CD4-positive, alpha-beta T cell treated with Interleukin-2 at 100 ng/mL for 4 hours (primary cell): Measurements from ENCODE around the gene SLC17A8.
"Not testable (repeated sequence)": the region's sequence is repeated elsewhere in the genome, so short reads cannot be mapped to it uniquely, and the experiment has no call there.

Source experiments
- DNase-seq: peaks from one replicate; pipeline ENCODE4 v3.0.0-alpha.2; 2020; ENCODE audit warnings: low spot score

SLC17A8 gene

GRCh38 chr12:100356644-100357223 is at the start of gene SLC17A8:
SLC17A8 (plus strand) TSS chr12:100357074; CDS start chr12:100357392, 318 bp downstream.
- no peak for DNase-seq

DNA sequence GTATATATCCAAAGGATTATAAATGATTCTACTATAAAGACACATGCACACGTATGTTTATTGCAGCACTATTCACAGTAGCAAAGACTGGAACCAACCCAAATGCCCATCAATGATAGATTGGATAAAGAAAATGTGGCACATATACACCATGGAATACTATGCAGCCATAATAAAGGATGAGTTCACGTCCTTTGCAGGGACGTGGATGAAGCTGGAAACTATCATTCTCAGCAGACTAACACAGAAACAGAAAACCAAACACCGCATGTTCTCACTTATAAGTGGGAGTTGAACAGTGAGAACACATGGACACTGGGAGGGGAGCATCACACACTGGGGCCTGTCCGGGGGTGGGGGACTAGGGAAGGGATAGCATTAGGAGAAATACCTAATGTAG is 48.7 kb upstream of the SLC17A8 start:
- not testable (repeated sequence) for DNase-seq

GRCh38 chr12:100311317-100311716 is 45.6 kb upstream of the SLC17A8 start:
- DNase-seq = no peak

GRCh38 chr12:100317371-100317770 is 39.5 kb upstream of the SLC17A8 start:
- DNase-seq = no peak

DNA sequence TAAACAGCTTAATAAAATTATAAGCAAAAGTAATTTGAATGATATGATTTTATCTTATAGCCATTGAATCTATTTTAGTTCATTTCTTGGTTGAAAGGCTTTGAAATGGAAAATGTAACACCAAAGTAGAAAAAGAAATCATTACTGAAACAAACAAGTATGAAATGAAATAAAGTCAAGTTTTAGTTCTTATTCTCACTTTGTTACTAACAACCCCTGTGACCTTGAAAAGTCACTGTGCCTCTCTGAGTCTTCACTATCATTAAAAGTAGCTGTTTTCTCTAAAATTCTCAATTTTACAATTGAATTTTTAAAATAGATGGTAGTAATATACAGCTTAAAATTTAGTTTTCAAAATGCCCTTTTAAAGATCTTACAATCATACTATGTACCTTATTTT is 32.4 kb upstream of the SLC17A8 start:
- no peak for DNase-seq

GRCh38 chr12:100326208-100326607 is 30.7 kb upstream of the SLC17A8 start:
- DNase-seq = no peak

DNA sequence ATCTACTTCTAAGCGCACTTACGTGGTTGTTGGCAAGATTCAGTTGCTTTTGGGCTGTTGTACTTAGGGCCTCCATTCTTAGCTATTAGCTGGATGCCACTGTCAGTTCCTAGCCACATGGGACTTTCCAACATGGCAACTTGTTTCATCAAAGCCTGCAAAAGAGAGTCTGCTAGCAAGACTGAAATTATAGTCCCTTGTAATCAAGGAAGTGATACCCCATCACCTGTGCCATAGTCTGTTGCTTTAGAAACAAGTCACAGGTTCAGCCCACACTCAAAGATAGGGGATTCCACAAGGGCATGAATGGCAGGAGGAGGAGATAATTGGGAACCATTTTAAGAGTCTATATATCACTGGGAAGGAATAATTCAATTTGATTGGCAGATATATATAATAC is 27.1 kb upstream of the SLC17A8 start:
- no peak for DNase-seq

GRCh38 chr12:100331871-100332270 is 25.0 kb upstream of the SLC17A8 start:
- no peak for DNase-seq

DNA sequence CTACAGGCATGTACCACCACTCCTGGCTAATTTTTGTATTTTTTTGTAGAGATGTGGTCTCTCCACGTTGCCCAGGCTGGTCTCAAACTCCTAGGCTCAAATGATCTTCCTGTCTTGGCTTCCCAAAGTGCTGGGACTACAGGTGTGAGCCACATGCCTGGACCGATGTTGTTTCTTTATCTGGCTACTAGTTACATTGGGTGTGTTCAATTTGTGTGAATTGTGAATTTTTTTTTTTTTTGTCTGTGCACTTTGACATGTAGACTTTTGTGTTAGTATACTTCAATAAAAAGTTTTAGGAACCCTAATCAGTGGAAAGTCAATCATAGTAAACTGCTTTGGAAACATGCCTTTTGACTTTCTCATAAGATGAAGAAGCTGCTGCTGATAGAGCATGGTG is 24.0 kb upstream of the SLC17A8 start:
- DNase-seq = no peak

DNA sequence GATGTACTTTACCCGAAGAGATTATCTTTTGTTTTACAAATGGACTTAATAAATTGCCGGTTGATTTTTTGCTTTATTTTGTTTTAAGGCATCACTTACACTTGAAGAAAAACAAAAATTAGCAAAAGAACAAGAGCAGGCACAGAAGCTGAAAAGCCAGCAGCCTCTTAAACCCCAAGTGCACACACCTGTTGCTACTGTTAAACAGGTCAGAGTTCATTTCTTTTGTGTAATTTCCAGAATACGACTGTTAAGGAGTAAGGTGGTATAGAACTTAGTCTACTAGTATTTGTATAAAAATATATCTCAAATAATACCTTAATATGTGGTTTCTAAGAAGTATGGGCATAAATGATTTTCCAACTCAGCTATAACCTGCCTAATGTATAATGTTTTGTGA is 19.6 kb upstream of the SLC17A8 start:
- DNase-seq = no peak

DNA sequence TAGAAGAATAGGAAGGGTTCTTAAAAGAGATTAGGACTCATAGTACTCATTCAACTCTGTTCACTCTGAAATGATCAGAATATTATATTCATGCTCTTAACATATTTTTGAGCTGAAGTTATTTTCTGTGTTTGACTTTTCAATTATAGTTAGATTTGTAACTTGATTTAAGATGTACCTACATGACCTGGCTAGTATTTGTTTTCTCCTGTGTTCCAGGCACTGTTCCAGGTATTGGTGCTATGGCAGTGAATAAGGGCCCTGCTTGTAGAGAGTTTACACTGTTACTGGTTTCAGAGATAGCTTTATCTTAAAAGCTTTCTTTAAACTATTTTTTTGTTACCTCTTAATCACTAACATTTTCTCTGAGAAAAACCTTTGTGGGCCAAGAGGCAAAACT is 19.1 kb upstream of the SLC17A8 start:
- no peak for DNase-seq

GRCh38 chr12:100339071-100339470 is 17.8 kb upstream of the SLC17A8 start:
- no peak for DNase-seq

GRCh38 chr12:100342897-100343296 is 14.0 kb upstream of the SLC17A8 start:
- DNase-seq = not testable (repeated sequence)

DNA sequence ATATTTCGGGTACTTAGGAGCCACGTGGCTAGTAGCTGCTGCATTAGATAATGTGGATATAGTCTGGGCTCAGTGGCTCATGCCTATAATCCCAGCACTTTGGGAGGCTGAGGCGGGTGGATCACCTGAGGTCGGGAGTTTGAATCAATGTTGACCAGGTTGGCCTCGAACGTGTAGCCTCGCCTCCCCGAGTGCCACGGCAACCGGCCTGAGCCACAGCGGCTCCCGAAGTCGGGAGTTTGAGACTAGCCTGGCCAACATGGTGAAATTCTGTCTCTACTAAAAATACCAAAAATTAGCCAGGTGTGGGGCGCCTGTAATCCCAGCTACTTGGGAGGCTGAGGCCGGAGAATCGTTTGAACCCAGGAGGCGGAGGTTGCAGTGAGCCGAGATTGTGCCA is 12.5 kb upstream of the SLC17A8 start:
- DNase-seq = not testable (repeated sequence)

GRCh38 chr12:100345020-100345767 is 11.7 kb upstream of the SLC17A8 start:
- DNase-seq = no peak

- no peak for DNase-seq
These were observed 10.2 kb upstream of the SLC17A8 start for GRCh38 chr12:100346660-100347059.

DNA sequence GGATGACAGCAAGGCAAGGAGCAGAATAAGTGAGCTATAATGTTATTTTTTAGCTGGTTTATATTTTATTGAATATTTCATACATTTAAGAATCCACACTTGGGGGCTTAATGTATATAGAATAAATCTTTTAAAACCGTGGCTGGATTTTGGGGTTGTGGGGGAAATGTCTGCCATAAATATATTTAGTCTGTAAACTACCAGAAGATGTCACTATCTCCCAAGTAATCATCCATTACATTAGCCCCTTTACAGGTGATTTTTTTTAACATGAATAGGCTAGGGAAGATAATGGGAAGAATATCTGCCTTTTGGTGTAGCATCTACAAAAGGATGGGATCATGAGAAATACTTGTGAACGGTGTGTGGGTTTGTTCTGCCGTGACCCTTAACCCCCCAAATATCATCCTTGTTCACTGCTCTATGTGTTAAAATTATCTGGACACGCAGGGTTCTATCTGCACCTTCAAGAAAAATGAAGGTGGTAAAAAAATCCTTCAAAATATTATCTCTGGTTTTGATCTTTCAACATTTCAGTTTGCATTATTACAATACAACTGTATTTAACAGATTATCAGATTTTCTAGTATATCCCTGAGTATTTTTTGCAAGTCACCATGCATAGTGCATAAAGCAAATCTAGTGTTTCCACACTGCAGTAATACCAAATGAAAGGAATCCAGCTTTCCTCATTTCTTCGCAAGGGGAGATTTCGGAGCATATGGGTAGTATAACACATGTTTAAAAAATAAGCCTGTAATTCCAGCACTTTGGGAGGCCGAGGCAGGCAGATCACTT is 8.0 kb upstream of the SLC17A8 start:
- DNase-seq = no peak

DNA sequence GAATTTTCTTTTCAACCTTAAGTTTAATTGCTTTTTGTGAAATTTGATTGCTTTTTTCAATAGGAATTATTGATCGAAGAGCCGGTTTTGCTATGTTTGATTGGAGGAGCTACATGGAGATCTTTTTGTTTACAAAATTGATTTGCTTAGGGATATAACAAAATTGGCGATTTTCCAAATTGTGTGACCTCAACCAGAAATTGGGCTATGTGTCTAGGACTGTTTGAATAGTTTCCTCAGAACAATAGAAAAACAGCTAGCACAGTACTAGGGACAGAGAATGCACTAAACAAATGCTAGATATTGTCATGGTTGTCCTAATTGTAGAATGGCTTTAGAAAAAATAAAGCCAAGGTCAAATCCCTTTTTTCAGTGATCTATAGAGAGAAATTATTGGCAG is 2.4 kb downstream of the SLC17A8 start:
- DNase-seq = no peak

DNA sequence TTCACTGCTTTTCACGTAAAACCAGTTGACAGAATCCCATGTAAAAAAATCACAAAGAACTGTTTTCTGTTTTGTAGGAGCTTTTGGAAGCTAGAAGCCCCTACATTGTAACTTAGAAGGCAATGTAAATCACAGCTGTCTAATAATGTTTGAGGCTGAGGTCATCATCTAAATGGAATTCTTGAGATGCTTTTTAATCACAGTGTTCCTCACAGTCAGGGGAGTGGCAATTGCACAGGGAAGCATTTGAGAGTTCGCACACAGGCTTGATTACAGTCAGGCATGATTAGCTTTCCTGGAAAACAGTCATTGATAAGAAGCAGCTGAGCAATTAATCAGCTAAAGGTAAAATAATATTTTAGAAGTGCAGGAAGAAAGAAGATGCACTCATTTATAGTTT is 2.9 kb downstream of the SLC17A8 start:
- DNase-seq = no peak

- no peak for DNase-seq
These were observed 3.6 kb downstream of the SLC17A8 start for GRCh38 chr12:100360450-100360849.

DNA sequence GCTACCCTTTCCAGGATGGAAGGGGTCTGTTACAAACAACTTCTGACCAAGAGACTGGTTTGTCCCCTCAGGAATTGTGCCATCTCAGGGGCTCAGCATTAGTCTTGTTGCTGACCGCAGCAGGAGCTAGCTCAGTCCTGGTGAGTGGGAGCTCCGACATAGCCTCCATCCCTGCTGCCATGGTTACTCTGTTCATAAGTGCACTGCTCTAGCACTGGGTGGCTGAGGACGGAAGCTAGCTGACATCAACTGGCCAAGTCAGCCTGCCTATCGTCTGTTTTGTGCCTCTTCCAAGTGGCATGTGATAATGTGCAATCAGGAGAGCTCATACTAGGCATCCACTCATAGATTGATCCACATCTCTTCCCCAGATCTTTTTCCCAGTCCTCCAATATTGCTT is 7.5 kb downstream of the SLC17A8 start:
- DNase-seq = no peak

GRCh38 chr12:100365411-100365810 is 8.5 kb downstream of the SLC17A8 start:
- DNase-seq = no peak

- DNase-seq = no peak
These were observed 11.2 kb downstream of the SLC17A8 start for GRCh38 chr12:100368066-100368465.
